ENCODE results near the gene ARHGEF40.

GRCh38 chr14:21026988-21027315 lies 43.2 kb upstream of the ARHGEF40 start:
- TF ChIP-seq CTCF (IDR thresholded peaks at IDR 0.05) (no peak), EZH2 (IDR thresholded peaks at IDR 0.05; ENCODE audit: borderline replicate concordance, insufficient read depth, low read depth, low read length, poor library complexity, severe bottlenecking) (no peak)

Data from B cell (primary cell).